HepG2 (cell line): ENCODE results near the gene HMG20B. TPM values are rescaled to one million over a fixed set of nuclear protein-coding genes. Genes with fewer than 3 reads are reported as not detected.
A peak's percentile ranks its signal among the peaks of the same experiment; 100 is the strongest.

Experiments used
- CBX2 ChIP-seq, 2 experiments: fragments of 200-600 bp in 1 of 2; sonication (generic); formaldehyde crosslinking in 1 of 2; IDR thresholded peaks; 2 replicates each; pipeline versions ENCODE4 v1.7.0 to v1.8.1; 2018 to 2022; ENCODE audit warnings: low read depth in 2 of 2, low read length in 1 of 2, mild to moderate bottlenecking in 1 of 2, missing genetic modification reagents in 1 of 2
- CCAR2 ChIP-seq: fragments of 200-400 bp; formaldehyde crosslinking; optimal IDR thresholded peaks from 2 replicates; pipeline ENCODE3; 2018; ENCODE audit warnings: low read depth, mild to moderate bottlenecking, low read length, moderate library complexity
- EHMT2 ChIP-seq: fragments of 200-600 bp; sonication (generic); IDR thresholded peaks from 2 replicates; pipeline ENCODE4 v1.7.0; 2017; ENCODE audit warnings: antibody characterized with exemption, low read depth, low read length, borderline replicate concordance
- GRHL1 ChIP-seq: sonication (generic); formaldehyde crosslinking; conservative IDR thresholded peaks from 2 replicates; pipeline ENCODE4 v1.8.0; 2022; ENCODE audit warnings: missing genetic modification reagents
- KDM5B ChIP-seq: sonication (generic); formaldehyde crosslinking; IDR thresholded peaks from 2 replicates; pipeline ENCODE4 v1.4.0; 2020; ENCODE audit warnings: missing genetic modification reagents, mild to moderate bottlenecking, borderline replicate concordance
- KLF11 ChIP-seq: IDR thresholded peaks from 2 replicates; pipeline ENCODE4 v1.6.1; 2016; ENCODE audit warnings: missing compliant biosample characterization
- MAFG ChIP-seq: sonication (generic); formaldehyde crosslinking; IDR thresholded peaks from 2 replicates; pipeline ENCODE4 v1.5.1; 2020; ENCODE audit warnings: mild to moderate bottlenecking, missing genetic modification reagents
- MYC ChIP-seq: sonication (generic); formaldehyde crosslinking; IDR thresholded peaks from 2 replicates; pipeline ENCODE4 v1.9.0; 2021; ENCODE audit warnings: missing genetic modification reagents, borderline replicate concordance
- NFE2 ChIP-seq: sonication (generic); formaldehyde crosslinking; IDR thresholded peaks from 2 replicates; pipeline ENCODE4 v1.4.0; 2020; ENCODE audit warnings: missing genetic modification reagents
- RBM39 ChIP-seq: fragments of 200-400 bp; formaldehyde crosslinking; IDR thresholded peaks from one replicate; pipeline ENCODE4 v1.6.1; 2018; ENCODE audit warnings: antibody characterized with exemption, mild to moderate bottlenecking, low read depth, low read length; ENCODE audit not compliant: poor library complexity, severe bottlenecking
- SOX13 ChIP-seq, 3 experiments: fragments of 450-650 bp in 1 of 3; sonication (generic) in 1 of 3; formaldehyde crosslinking in 1 of 3; IDR thresholded peaks in 2 of 3; conservative IDR thresholded peaks in 1 of 3; 2 replicates each; pipeline versions ENCODE4 v1.5.0 to v1.6.1; 2016 to 2020; ENCODE audit warnings: antibody characterized with exemption in 1 of 3, mild to moderate bottlenecking in 1 of 3, missing compliant biosample characterization in 1 of 3, missing genetic modification reagents in 1 of 3, moderate library complexity in 1 of 3
- STAG1 ChIP-seq: sonication (generic); formaldehyde crosslinking; IDR thresholded peaks from 2 replicates; pipeline ENCODE4 v1.4.0; 2020; ENCODE audit warnings: missing genetic modification reagents
- SUZ12 ChIP-seq: fragments of 150-350 bp; IDR thresholded peaks from 2 replicates; pipeline ENCODE4 v1.6.1; 2014; ENCODE audit warnings: low read depth, low read length
- TBP ChIP-seq: sonication (generic); formaldehyde crosslinking; IDR thresholded peaks from 2 replicates; pipeline ENCODE4 v1.5.0; 2020; ENCODE audit warnings: missing genetic modification reagents
- ZIK1 ChIP-seq: sonication (generic); formaldehyde crosslinking; IDR thresholded peaks from 2 replicates; pipeline ENCODE4 v1.5.0; 2020; ENCODE audit warnings: mild to moderate bottlenecking, low read depth, missing genetic modification reagents, borderline replicate concordance
- ZNF280B ChIP-seq: sonication (generic); formaldehyde crosslinking; IDR thresholded peaks from 2 replicates; pipeline ENCODE4 v1.5.0; 2020; ENCODE audit warnings: missing genetic modification reagents, mild to moderate bottlenecking, borderline replicate concordance
- ZNF615 ChIP-seq: sonication (generic); formaldehyde crosslinking; IDR thresholded peaks from 2 replicates; pipeline ENCODE4 v1.5.0; 2020; ENCODE audit warnings: mild to moderate bottlenecking, missing genetic modification reagents, borderline replicate concordance
- ZNF660 ChIP-seq: sonication (generic); formaldehyde crosslinking; IDR thresholded peaks from 2 replicates; pipeline ENCODE4 v1.5.1; 2020; ENCODE audit warnings: mild to moderate bottlenecking, low read depth, missing genetic modification reagents, borderline replicate concordance
- polyA plus RNA-seq, 8 experiments: library from polyadenylated mRNA; depleted of rRNA in 3 of 8; stranded (reverse) in 7 of 8; unstranded in 1 of 8; fragments of >200 nt; fragmentation: Illumina TruSeq in 4 of 8; extraction: Trizol in 4 of 8; gene quantifications; 2 replicates each; pipeline versions ENCODE4 v1.2.1 to v1.2.3, GENCODE V29; 2011 to 2016; ENCODE audit warnings: low read depth in 4 of 8, missing spikeins in 1 of 8, mixed read lengths in 1 of 8; ENCODE audit not compliant: insufficient read depth in 1 of 8
- total RNA-seq, 5 experiments: library from RNA; depleted of rRNA; stranded (reverse); fragments of >200 nt; fragmentation: Illumina TruSeq; extraction: Trizol; gene quantifications; 2 replicates each; pipeline ENCODE4 v1.2.3, GENCODE V29; 2016; ENCODE audit warnings: low read depth in 1 of 5
- TF ChIP-seq, protein P1 (sequence below): sonication (generic); formaldehyde crosslinking; IDR thresholded peaks from 2 replicates; pipeline ENCODE4 v1.4.0; 2020; ENCODE audit warnings: missing genetic modification reagents
- TF ChIP-seq, protein P2 (sequence below): sonication (generic); formaldehyde crosslinking; IDR thresholded peaks from 2 replicates; pipeline ENCODE4 v1.9.0; 2021; ENCODE audit warnings: missing genetic modification reagents, mild to moderate bottlenecking, borderline replicate concordance

HMG20B gene
- total and polyA plus RNA-seq, 2 of the 13 experiments (the other 11 are each of a cell fraction or from before 2014, with no cell fraction given), result 23.9 to 29.2 TPM

DNA sequence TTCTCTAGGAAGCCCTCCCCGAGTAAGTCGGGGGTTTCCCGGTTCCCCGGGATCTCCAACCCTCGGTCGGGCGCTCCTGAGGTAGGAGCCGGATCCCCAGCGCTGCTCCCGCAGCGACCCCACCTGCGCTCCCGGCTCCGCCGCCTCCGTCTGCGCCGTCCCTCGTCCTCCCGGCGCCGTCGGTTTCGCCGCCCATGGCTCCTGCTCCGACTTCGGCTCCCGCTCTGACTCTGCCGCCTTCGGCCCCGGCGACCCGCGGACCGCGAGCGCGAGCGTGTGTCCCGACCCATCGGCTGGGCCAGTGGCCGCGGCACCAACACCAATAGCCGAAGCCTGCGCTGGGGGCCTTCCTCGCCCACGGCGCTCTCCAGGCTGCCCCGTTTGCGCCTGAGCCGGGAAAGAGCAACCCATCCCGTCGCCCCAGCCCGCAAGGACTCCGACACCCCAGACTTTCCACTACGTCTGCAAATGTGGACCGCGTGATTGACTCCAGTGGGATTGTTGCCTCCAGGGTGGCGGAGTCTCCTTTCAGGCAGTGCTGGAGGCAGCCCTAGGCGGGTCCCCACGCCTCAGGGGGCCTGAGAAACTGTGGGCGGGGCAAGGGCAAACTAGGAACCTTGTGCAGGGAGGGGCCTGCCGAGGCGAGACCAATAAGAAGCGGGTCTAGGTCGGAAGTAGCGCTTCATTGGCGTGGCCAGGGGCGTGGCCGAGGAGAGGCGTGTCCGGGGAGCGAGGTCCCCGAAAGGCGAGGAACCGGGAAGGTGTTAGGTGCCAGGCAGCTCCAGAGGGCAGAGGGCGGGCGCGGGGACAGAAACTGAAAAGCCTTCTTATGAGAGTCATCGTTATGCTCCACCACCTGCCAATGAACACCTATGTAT lies 54.0 kb downstream of the HMG20B start, which contains the start of gene CACTIN (continued):
- TF ChIP-seq MAFG, result no peak
- TF ChIP-seq, protein P1, sequence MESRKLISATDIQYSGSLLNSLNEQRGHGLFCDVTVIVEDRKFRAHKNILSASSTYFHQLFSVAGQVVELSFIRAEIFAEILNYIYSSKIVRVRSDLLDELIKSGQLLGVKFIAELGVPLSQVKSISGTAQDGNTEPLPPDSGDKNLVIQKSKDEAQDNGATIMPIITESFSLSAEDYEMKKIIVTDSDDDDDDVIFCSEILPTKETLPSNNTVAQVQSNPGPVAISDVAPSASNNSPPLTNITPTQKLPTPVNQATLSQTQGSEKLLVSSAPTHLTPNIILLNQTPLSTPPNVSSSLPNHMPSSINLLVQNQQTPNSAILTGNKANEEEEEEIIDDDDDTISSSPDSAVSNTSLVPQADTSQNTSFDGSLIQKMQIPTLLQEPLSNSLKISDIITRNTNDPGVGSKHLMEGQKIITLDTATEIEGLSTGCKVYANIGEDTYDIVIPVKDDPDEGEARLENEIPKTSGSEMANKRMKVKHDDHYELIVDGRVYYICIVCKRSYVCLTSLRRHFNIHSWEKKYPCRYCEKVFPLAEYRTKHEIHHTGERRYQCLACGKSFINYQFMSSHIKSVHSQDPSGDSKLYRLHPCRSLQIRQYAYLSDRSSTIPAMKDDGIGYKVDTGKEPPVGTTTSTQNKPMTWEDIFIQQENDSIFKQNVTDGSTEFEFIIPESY (CRISPR knock-in tag), result peak; percentile 62
- peak; percentile 64; the same call in 1 of the 2 replicates for TF ChIP-seq ZNF280B (CRISPR knock-in tag)
- no peak for TF ChIP-seq CCAR2
- TF ChIP-seq KLF11 (CRISPR knock-in tag), result no peak
- TF ChIP-seq MYC (CRISPR knock-in tag), result peak; percentile 78
- no peak for TF ChIP-seq SUZ12
- no peak for TF ChIP-seq ZNF660 (CRISPR knock-in tag)
- TF ChIP-seq CBX2 (IDR thresholded peaks at IDR 0.05; ENCODE audit: low read depth, low read length), result no peak
- no peak for TF ChIP-seq CBX2 (CRISPR knock-in tag; IDR thresholded peaks at IDR 0.05; ENCODE audit: low read depth)
- TF ChIP-seq, protein P2, sequence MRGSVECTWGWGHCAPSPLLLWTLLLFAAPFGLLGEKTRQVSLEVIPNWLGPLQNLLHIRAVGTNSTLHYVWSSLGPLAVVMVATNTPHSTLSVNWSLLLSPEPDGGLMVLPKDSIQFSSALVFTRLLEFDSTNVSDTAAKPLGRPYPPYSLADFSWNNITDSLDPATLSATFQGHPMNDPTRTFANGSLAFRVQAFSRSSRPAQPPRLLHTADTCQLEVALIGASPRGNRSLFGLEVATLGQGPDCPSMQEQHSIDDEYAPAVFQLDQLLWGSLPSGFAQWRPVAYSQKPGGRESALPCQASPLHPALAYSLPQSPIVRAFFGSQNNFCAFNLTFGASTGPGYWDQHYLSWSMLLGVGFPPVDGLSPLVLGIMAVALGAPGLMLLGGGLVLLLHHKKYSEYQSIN (CRISPR knock-in tag), result no peak
- TF ChIP-seq ZNF615, result 0 out of 2 replicates have a peak, but pooled peaks have one; percentile 46
- TF ChIP-seq SOX13 (IDR thresholded peaks at IDR 0.05), result no peak
- no peak for TF ChIP-seq SOX13 (CRISPR knock-in tag; conservative IDR thresholded peaks at IDR 0.05 in 1 of 2, IDR thresholded peaks at IDR 0.05 in 1 of 2)
- no peak for TF ChIP-seq EHMT2
- no peak; the same call in 1 of the 2 replicates for TF ChIP-seq STAG1 (CRISPR knock-in tag)
- TF ChIP-seq ZIK1, result peak; percentile 52; the same call in 1 of the 2 replicates
- no peak for TF ChIP-seq GRHL1 (CRISPR knock-in tag)
- no peak for TF ChIP-seq NFE2
- TF ChIP-seq RBM39, result no peak
- TF ChIP-seq TBP, result no peak
- peak; percentile 88; the same call in 1 of the 2 replicates for TF ChIP-seq KDM5B
